Activated CD4-positive, alpha-beta T cell treated with anti-CD3 and anti-CD28 coated beads, Interleukin-10, Interleukin-2, amounts not matched to agents 100 ng/mL and 50 ng/mL, durations not matched to agents 16 hours and 8 hours (primary cell): ENCODE data around the gene SUPT7L.

Experiments used
- DNase-seq: peaks from one replicate; pipeline ENCODE4 v3.0.0-alpha.2; 2020

The SUPT7L gene

GRCh38 chr2:27663285-27664153 lies at the start of gene SUPT7L, which contains the start of gene SLC4A1AP:
Gene SUPT7L, minus strand, starts transcription at chr2:27663614. Its CDS starts 1,422 bp downstream, at chr2:27662192.
Gene SLC4A1AP, plus strand, starts transcription at chr2:27663889. Its CDS starts 26 bp downstream, at chr2:27663915.
- peak; percentile 78 for DNase-seq

GRCh38 chr2:27713201-27713600 lies 49.8 kb upstream of the SUPT7L start:
- no peak for DNase-seq

- no peak for DNase-seq
These were observed 49.1 kb upstream of the SUPT7L start for GRCh38 chr2:27712522-27712921.

GRCh38 chr2:27711804-27712203 lies 48.4 kb upstream of the SUPT7L start:
- no peak for DNase-seq

GRCh38 chr2:27710640-27711430 lies 47.4 kb upstream of the SUPT7L start:
- peak; percentile 39 for DNase-seq

- no peak for DNase-seq
These were observed 46.7 kb upstream of the SUPT7L start for GRCh38 chr2:27709960-27710575.

- DNase-seq = no peak
These were observed 45.9 kb upstream of the SUPT7L start for GRCh38 chr2:27709326-27709725.

GRCh38 chr2:27708666-27709065 lies 45.3 kb upstream of the SUPT7L start:
- DNase-seq = no peak

- DNase-seq = no peak
These were observed 44.8 kb upstream of the SUPT7L start for GRCh38 chr2:27708257-27708654.

GRCh38 chr2:27707462-27708256 lies 44.2 kb upstream of the SUPT7L start:
- no peak for DNase-seq

- peak; percentile 42 for DNase-seq
These were observed 42.6 kb upstream of the SUPT7L start for GRCh38 chr2:27705851-27706622.

GRCh38 chr2:27704342-27704876 lies 41.0 kb upstream of the SUPT7L start:
- no peak for DNase-seq

- peak; percentile 90 for DNase-seq
These were observed 40.4 kb upstream of the SUPT7L start for GRCh38 chr2:27703638-27704341.

- DNase-seq = no peak
These were observed 38.9 kb upstream of the SUPT7L start for GRCh38 chr2:27702302-27702701.

GRCh38 chr2:27701676-27702075 lies 38.3 kb upstream of the SUPT7L start:
- DNase-seq = no peak

- DNase-seq = peak; percentile 41
These were observed 34.2 kb upstream of the SUPT7L start for GRCh38 chr2:27697660-27698059.

GRCh38 chr2:27690052-27690451 lies 26.6 kb upstream of the SUPT7L start:
- no peak for DNase-seq

GRCh38 chr2:27689424-27689823 lies 26.0 kb upstream of the SUPT7L start:
- DNase-seq = no peak

- no peak for DNase-seq
These were observed 23.8 kb upstream of the SUPT7L start for GRCh38 chr2:27687232-27687631.

GRCh38 chr2:27685577-27685976 lies 22.2 kb upstream of the SUPT7L start:
- DNase-seq = no peak

GRCh38 chr2:27685006-27685405 lies 21.6 kb upstream of the SUPT7L start:
- DNase-seq = peak; percentile 36
